GM12873 (cell line): ENCODE results near the gene SCNN1G.

ENCODE experiments used
- TF ChIP-seq, protein P1 (sequence below): IDR thresholded peaks from 2 replicates; pipeline ENCODE4 v1.5.1; 2012; ENCODE audit warnings: low read depth, mild to moderate bottlenecking, moderate library complexity, low read length, control low read depth; ENCODE audit not compliant: insufficient read depth; ENCODE audit errors: missing control alignments

Gene SCNN1G

GRCh38 chr16:23217646-23218045, 35.1 kb downstream of the SCNN1G start:
- TF ChIP-seq, protein P1, sequence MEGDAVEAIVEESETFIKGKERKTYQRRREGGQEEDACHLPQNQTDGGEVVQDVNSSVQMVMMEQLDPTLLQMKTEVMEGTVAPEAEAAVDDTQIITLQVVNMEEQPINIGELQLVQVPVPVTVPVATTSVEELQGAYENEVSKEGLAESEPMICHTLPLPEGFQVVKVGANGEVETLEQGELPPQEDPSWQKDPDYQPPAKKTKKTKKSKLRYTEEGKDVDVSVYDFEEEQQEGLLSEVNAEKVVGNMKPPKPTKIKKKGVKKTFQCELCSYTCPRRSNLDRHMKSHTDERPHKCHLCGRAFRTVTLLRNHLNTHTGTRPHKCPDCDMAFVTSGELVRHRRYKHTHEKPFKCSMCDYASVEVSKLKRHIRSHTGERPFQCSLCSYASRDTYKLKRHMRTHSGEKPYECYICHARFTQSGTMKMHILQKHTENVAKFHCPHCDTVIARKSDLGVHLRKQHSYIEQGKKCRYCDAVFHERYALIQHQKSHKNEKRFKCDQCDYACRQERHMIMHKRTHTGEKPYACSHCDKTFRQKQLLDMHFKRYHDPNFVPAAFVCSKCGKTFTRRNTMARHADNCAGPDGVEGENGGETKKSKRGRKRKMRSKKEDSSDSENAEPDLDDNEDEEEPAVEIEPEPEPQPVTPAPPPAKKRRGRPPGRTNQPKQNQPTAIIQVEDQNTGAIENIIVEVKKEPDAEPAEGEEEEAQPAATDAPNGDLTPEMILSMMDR: no peak

DNA sequence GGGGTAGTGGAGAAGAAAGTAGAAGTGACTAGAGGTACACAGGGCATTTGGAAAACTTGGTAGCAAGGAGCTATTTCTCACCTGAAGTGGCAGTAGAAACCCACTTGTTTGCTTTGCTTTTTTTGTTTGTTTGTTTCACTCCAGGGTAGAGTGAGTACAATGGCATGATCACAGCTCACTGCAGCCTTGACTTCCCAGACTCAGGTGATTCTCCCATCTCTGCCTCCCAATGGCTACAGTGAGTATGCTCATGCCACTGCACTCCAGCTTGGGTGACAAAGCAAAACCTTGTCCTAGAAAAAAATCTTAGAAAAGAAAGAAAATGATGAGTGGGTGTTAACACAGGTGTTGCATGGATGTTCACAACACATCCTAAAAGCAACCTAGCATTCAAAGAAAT, 40.4 kb downstream of the SCNN1G start:
- TF ChIP-seq, protein P1: no peak

DNA sequence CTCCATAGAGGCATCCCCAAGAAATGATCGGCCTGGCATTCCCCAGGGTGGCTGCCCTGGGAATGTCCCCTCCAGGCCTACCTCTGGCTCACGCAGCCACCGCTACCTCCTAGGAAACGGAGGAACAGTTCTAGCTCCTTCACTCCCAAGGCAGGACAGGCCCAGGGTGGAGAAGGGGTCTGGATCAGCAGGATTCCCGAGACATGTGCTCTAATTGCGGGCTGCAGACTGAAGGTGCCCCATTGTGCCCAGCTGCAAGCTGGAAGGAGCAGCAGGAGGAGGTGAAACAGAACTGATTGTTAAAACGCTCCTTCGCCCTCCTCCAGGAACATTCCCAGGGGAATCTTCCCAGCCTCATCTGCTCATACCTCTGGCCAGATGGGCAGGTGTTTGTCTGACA, 40.8 kb downstream of the SCNN1G start:
- TF ChIP-seq, protein P1: no peak

GRCh38 chr16:23225109-23225508, 42.6 kb downstream of the SCNN1G start:
- TF ChIP-seq, protein P1: no peak

GRCh38 chr16:23225634-23226033, 43.1 kb downstream of the SCNN1G start:
- TF ChIP-seq, protein P1: no peak

DNA sequence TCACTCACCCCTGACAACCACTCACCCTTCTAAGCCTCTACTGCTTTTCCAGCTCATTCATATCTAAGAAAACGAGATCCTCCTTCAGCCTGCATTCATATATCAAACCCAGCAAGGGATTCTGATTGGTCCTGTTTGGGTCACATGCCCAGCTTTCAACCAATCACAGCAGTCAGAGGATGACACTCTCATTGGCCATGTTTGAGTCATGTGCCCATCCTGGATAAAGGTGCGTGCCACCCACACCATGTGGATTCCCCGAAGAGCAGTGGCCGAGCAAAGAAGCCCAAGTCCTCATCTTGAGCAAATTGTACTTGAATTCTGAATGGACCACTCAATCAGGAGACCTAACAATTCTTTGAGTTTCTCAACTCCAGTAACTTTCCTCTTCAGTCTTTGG, 45.0 kb downstream of the SCNN1G start:
- TF ChIP-seq, protein P1: no peak

- TF ChIP-seq, protein P1: no peak
Observed at GRCh38 chr16:23229714-23230113, 47.2 kb downstream of the SCNN1G start.
